CD14-positive monocyte (primary cell): ENCODE results near the gene TDRD7. TPM values are rescaled to one million over a fixed set of nuclear protein-coding genes. Genes with fewer than 3 reads are reported as not detected.

Experiments
- DNase-seq, 3 donors: peaks; one replicate each; pipeline ENCODE4 v3.0.0-alpha.2; 2011 to 2022
- H2AFZ ChIP-seq: 2 replicates; pipeline ENCODE4 v1.6.0; 2012; ENCODE audit warnings: mild to moderate bottlenecking, low read depth, low read length, inconsistent platforms; ENCODE audit not compliant: insufficient read depth, poor library complexity, severe bottlenecking
- H3K27ac ChIP-seq, 2 donors: 1 replicate in 1 of 2; 2 replicates in 1 of 2; pipeline ENCODE4 v1.5.1; 2012 to 2013; ENCODE audit warnings: low read length in 2 of 2, control low read depth in 1 of 2, inconsistent platforms in 1 of 2, low read depth in 1 of 2, mild to moderate bottlenecking in 1 of 2
- H3K27me3 ChIP-seq, 2 donors: one replicate each; pipeline versions ENCODE4 v1.6.0 to v1.6.1; 2011 to 2013; ENCODE audit warnings: low read length in 2 of 2; ENCODE audit not compliant: control insufficient read depth in 2 of 2, insufficient read depth in 2 of 2
- H3K36me3 ChIP-seq, 2 donors: replicated peaks in 1 of 2; 1 replicate in 1 of 2; 2 replicates in 1 of 2; pipeline versions ENCODE4 v1.5.1 to v1.6.1; 2012 to 2013; ENCODE audit warnings: low read length in 2 of 2, control low read depth in 1 of 2, inconsistent platforms in 1 of 2, mild to moderate bottlenecking in 1 of 2; ENCODE audit not compliant: insufficient read depth in 2 of 2, control insufficient read depth in 1 of 2
- H3K4me1 ChIP-seq, 2 donors: 1 replicate in 1 of 2; 2 replicates in 1 of 2; pipeline versions ENCODE4 v1.5.1 to v1.6.1; 2012 to 2013; ENCODE audit warnings: low read length in 2 of 2, control low read depth in 1 of 2, inconsistent platforms in 1 of 2, mild to moderate bottlenecking in 1 of 2, moderate library complexity in 1 of 2; ENCODE audit not compliant: insufficient read depth in 2 of 2, control insufficient read depth in 1 of 2
- H3K4me2 ChIP-seq: replicated peaks from 2 replicates; pipeline ENCODE3; 2012; ENCODE audit warnings: low read length, moderate library complexity, mild to moderate bottlenecking; ENCODE audit not compliant: poor library complexity, severe bottlenecking; ENCODE audit errors: extremely low read depth
- H3K4me3 ChIP-seq, 3 experiments: fragments of 200-600 bp in 1 of 3; sonication (generic) in 1 of 3; replicated peaks in 1 of 3; 1 replicate in 2 of 3; 2 replicates in 1 of 3; pipeline ENCODE4 v1.5.1; 2011 to 2013; ENCODE audit warnings: low read length in 3 of 3, mild to moderate bottlenecking in 3 of 3, control low read depth in 2 of 3, low read depth in 2 of 3, inconsistent platforms in 1 of 3, moderate library complexity in 1 of 3
- H3K79me2 ChIP-seq: 2 replicates; pipeline ENCODE4 v1.6.0; 2012; ENCODE audit warnings: mild to moderate bottlenecking, control low read depth, inconsistent platforms, low read length, moderate library complexity; ENCODE audit not compliant: insufficient read depth
- H3K9ac ChIP-seq: 2 replicates; pipeline ENCODE4 v1.6.0; 2017; ENCODE audit warnings: low read length, mild to moderate bottlenecking; ENCODE audit not compliant: insufficient read depth, poor library complexity, severe bottlenecking
- H3K9me3 ChIP-seq, 2 donors: replicated peaks in 1 of 2; 1 replicate in 1 of 2; 2 replicates in 1 of 2; pipeline versions ENCODE4 v1.5.1 to v1.6.1; 2012 to 2013; ENCODE audit warnings: low read length in 2 of 2, control low read depth in 1 of 2; ENCODE audit not compliant: control insufficient read depth in 1 of 2, insufficient read depth in 1 of 2
- H4K20me1 ChIP-seq: 2 replicates; pipeline ENCODE4 v1.6.0; 2012; ENCODE audit warnings: mild to moderate bottlenecking, low read length, control low read depth, moderate library complexity; ENCODE audit not compliant: insufficient read depth
- H3K27ac Mint-ChIP-seq, 7 donors: one replicate each; pipeline ENCODE4 v1.8.0; 2020; ENCODE audit warnings: mild to moderate bottlenecking in 7 of 7, mixed read lengths in 7 of 7, moderate library complexity in 6 of 7, inconsistent platforms in 2 of 7
- H3K27me3 Mint-ChIP-seq, 3 donors: one replicate each; pipeline ENCODE4 v1.8.0; 2021 to 2022; ENCODE audit warnings: low read depth in 3 of 3, mild to moderate bottlenecking in 3 of 3, mixed read lengths in 3 of 3, moderate library complexity in 3 of 3, inconsistent platforms in 1 of 3
- H3K36me3 Mint-ChIP-seq, 2 donors: one replicate each; pipeline ENCODE4 v1.8.0; 2020; ENCODE audit warnings: mixed read lengths in 2 of 2, inconsistent platforms in 1 of 2, mild to moderate bottlenecking in 1 of 2
- H3K4me1 Mint-ChIP-seq: one replicate; pipeline ENCODE4 v1.8.0; 2020; ENCODE audit warnings: mild to moderate bottlenecking, mixed read lengths
- H3K4me3 Mint-ChIP-seq, 2 donors: one replicate each; pipeline ENCODE4 v1.8.0; 2020; ENCODE audit warnings: mild to moderate bottlenecking in 2 of 2, mixed read lengths in 2 of 2, moderate library complexity in 1 of 2
- H3K9me3 Mint-ChIP-seq, 7 donors: one replicate each; pipeline ENCODE4 v1.8.0; 2020 to 2022; ENCODE audit warnings: mixed read lengths in 7 of 7, mild to moderate bottlenecking in 6 of 7, moderate library complexity in 6 of 7, inconsistent platforms in 2 of 7
- WGBS: methylation state at CpG from one replicate; pipeline ENCODE4 v1.1.5; 2013; ENCODE audit warnings: missing lambda C conversion rate; ENCODE audit not compliant: insufficient coverage; 5-methylcytosine and 5-hydroxymethylcytosine counted together
- intact Hi-C, 2 donors: fragments of 100-400 bp; cut with micrococcal nuclease; formaldehyde crosslinking; loops; one replicate each; pipeline versions ENCODE4 v1.15.0 to v1.15.1; 2023
- polyA plus RNA-seq, 3 donors: library from polyadenylated mRNA; depleted of rRNA in 1 of 3; unstranded in 2 of 3; stranded (reverse) in 1 of 3; fragments of 300-500 nt in 2 of 3; fragments of >200 nt in 1 of 3; fragmentation: Illumina TruSeq in 2 of 3; gene quantifications; 1 replicate in 2 of 3; 2 replicates in 1 of 3; pipeline ENCODE4 v1.2.3, GENCODE V29; 2012 to 2021
- TF ChIP-seq, protein P1 (sequence below): fragments of 200-600 bp; IDR thresholded peaks from one replicate; pipeline ENCODE4 v1.8.0; 2022; ENCODE audit warnings: antibody characterized with exemption, mild to moderate bottlenecking

Gene TDRD7
- polyA plus RNA-seq, 3 donors, result 8.1 to 12.0 (median 11.1) TPM

DNA sequence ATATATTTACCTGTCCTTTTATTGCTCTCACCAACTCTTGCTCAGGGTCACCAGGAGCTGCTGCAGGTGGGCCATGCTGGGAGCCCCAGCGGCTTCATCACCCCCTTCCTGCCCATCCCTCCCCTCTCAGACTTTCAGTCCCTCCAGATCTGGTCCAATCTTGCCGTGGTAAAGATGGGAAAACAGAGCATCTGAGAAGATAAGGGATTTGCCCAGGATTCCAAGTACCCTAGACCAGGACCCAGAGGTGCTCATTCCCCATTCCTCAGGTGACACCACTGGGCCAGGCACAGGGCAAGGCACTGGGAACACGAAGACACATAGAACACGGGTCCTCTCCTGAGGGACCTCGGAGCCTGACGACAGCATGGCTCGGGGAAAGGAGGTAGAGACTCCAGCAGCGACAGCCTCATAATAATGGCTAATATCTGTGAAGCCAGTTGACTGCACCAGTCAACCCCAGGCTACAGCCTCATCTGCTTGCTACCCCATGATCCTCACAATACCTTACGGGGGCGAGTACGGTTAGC, 107.6 kb downstream of the TDRD7 start:
- peaks cover 21 to 30% (median 25%) of the 10 kb centered on the region in 3 donors for H3K27me3 Mint-ChIP-seq
- Histone ChIP-seq H3K36me3 (no peaks in the 10 kb centered on the region), H3K4me1 (no peaks in the 10 kb centered on the region), H3K9ac (no peak overlapping the region), H4K20me1 (no peaks in the 10 kb centered on the region), H3K27ac (no peak overlapping the region), H3K9me3 (no peaks in the 10 kb centered on the region), H3K4me3 (no peak overlapping the region), H3K27me3 (peaks cover 12 to 20% of the 10 kb centered on the region in 2 donors), H2AFZ (peak overlapping the region; percentile 61), H3K4me2 (no peak overlapping the region), H3K79me2 (no peaks in the 10 kb centered on the region)
- H3K4me3 Mint-ChIP-seq, result peak overlapping the region in 1 of 2 donors; percentile 63
- intact Hi-C loops, result no loop called here
- H3K27ac Mint-ChIP-seq, result no peak overlapping the region
- no peak for DNase-seq
- no peaks in the 10 kb centered on the region for H3K36me3 Mint-ChIP-seq
- TF ChIP-seq, protein P1, sequence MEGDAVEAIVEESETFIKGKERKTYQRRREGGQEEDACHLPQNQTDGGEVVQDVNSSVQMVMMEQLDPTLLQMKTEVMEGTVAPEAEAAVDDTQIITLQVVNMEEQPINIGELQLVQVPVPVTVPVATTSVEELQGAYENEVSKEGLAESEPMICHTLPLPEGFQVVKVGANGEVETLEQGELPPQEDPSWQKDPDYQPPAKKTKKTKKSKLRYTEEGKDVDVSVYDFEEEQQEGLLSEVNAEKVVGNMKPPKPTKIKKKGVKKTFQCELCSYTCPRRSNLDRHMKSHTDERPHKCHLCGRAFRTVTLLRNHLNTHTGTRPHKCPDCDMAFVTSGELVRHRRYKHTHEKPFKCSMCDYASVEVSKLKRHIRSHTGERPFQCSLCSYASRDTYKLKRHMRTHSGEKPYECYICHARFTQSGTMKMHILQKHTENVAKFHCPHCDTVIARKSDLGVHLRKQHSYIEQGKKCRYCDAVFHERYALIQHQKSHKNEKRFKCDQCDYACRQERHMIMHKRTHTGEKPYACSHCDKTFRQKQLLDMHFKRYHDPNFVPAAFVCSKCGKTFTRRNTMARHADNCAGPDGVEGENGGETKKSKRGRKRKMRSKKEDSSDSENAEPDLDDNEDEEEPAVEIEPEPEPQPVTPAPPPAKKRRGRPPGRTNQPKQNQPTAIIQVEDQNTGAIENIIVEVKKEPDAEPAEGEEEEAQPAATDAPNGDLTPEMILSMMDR, result no peak
- H3K9me3 Mint-ChIP-seq, result peaks cover 0 to 2% (median 0%) of the 10 kb centered on the region in 7 donors
- WGBS, result 96% methylated on average over 9 of the region's 11 CpGs
- peaks cover 7% of the 10 kb centered on the region for H3K4me1 Mint-ChIP-seq

DNA sequence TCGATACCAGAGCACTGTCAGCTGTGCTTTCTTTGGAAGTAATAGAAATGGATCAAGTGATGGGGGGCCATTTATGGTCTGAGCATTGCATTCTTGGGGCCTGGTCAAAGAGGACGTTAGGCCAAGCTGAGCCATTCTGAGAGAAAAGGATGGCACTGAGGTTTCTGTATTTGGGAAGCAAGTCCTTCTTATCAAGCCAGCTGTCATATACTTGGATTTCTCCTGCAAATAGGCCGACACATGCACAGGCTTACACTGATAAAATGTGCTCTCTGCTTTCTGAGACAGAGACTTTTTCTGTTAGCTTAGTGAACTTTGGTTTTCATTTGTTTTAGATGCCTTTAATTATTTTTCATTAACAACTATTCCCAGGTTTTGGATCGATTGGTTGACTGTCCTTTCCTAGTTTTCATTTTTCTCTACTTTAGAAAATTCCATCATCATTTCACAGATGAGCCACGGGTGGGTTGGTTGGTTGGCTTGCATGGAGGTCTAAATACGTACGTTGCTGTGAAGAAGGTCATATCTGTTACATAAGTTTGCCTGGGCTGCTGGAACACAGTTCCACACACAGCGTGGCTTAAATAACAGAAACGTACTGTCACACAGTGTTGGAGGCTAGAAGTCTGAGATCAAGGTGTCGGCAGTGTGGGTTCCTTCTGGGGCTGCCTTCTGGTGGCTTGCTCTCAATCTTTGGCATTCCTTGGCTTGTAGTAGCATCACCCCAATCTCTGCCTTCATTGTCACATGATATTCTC, 109.9 kb downstream of the TDRD7 start:
- Mint-ChIP-seq H3K27me3 (peaks cover 21 to 27% (median 25%) of the 10 kb centered on the region in 3 donors), H3K4me1 (peaks cover 7% of the 10 kb centered on the region), H3K4me3 (no peak overlapping the region), H3K9me3 (peaks cover 0 to 2% (median 0%) of the 10 kb centered on the region in 7 donors), H3K36me3 (no peaks in the 10 kb centered on the region), H3K27ac (no peak overlapping the region)
- H3K4me2 ChIP-seq, result no peak overlapping the region
- H3K27ac ChIP-seq, result no peak overlapping the region
- intact Hi-C loops, result no loop called here
- no peaks in the 10 kb centered on the region for H3K4me1 ChIP-seq
- no peak overlapping the region for H3K4me3 ChIP-seq
- H3K9me3 ChIP-seq, result no peaks in the 10 kb centered on the region
- no peak overlapping the region for H3K9ac ChIP-seq
- TF ChIP-seq, protein P1, result no peak
- H2AFZ ChIP-seq, result no peak overlapping the region
- H3K79me2 ChIP-seq, result no peaks in the 10 kb centered on the region
- H3K27me3 ChIP-seq, result peaks cover 12 to 20% of the 10 kb centered on the region in 2 donors
- no peak for DNase-seq
- H4K20me1 ChIP-seq, result no peaks in the 10 kb centered on the region
- WGBS, result 90% methylated on average over 6 of the region's 10 CpGs
- no peaks in the 10 kb centered on the region for H3K36me3 ChIP-seq
